K562 (cell line): ENCODE results near the gene VENTX. TPM values are rescaled to one million over a fixed set of nuclear protein-coding genes. Genes with fewer than 3 reads are reported as not detected.

Source experiments
- AFF4 ChIP-seq: sonication (generic); formaldehyde crosslinking; IDR thresholded peaks from 2 replicates; pipeline ENCODE4 v1.8.0; 2023; ENCODE audit warnings: mild to moderate bottlenecking, missing genetic modification reagents
- CC2D1A ChIP-seq: fragments of 450-650 bp; IDR thresholded peaks from 2 replicates; pipeline ENCODE4 v1.6.1; 2017; ENCODE audit warnings: mild to moderate bottlenecking
- CREB5 ChIP-seq: fragments of 250-450 bp; sonication (Bioruptor Pico); IDR thresholded peaks from 2 replicates; pipeline ENCODE4 v1.5.0; 2020; ENCODE audit warnings: mild to moderate bottlenecking
- DDX20 ChIP-seq: fragments of 450-650 bp; IDR thresholded peaks from 2 replicates; pipeline ENCODE4 v1.6.1; 2016; ENCODE audit warnings: missing genetic modification characterization, low read depth, mild to moderate bottlenecking, missing compliant biosample characterization, moderate library complexity
- MEF2A ChIP-seq: IDR thresholded peaks from 2 replicates; pipeline ENCODE4 v1.6.1; 2011; ENCODE audit warnings: low read depth, mild to moderate bottlenecking, low read length, moderate library complexity; ENCODE audit not compliant: control insufficient read depth
- PHF20 ChIP-seq: fragments of 450-650 bp; IDR thresholded peaks from 2 replicates; pipeline ENCODE4 v1.6.1; 2018; ENCODE audit not compliant: partially characterized antibody
- RAD21 ChIP-seq, 2 experiments: fragments of 250-450 bp in 1 of 2; fragments of 450-650 bp in 1 of 2; sonication (Bioruptor Pico) in 1 of 2; formaldehyde crosslinking in 1 of 2; IDR thresholded peaks in 1 of 2; conservative IDR thresholded peaks in 1 of 2; 2 replicates each; pipeline versions ENCODE4 v1.4.0 to v1.8.0; 2020 to 2022; ENCODE audit warnings: mild to moderate bottlenecking in 2 of 2, moderate library complexity in 1 of 2
- SMARCB1 ChIP-seq: IDR thresholded peaks from 2 replicates; pipeline ENCODE4 v1.6.1; 2011; ENCODE audit warnings: improper control_type of control experiment, low read depth; ENCODE audit not compliant: insufficient read length
- TAF9B ChIP-seq: fragments of 450-650 bp; IDR thresholded peaks from 2 replicates; pipeline ENCODE4 v1.6.1; 2018; ENCODE audit warnings: mild to moderate bottlenecking; ENCODE audit not compliant: partially characterized antibody
- TARDBP ChIP-seq: fragments of 450-650 bp; IDR thresholded peaks from 2 replicates; pipeline ENCODE4 v1.6.1; 2016
- ZNF184 ChIP-seq: sonication (generic); formaldehyde crosslinking; IDR thresholded peaks from 2 replicates; pipeline ENCODE4 v1.5.0; 2020; ENCODE audit warnings: missing genetic modification reagents
- ZNF445 ChIP-seq: fragments of 250-450 bp; sonication (Bioruptor Pico); IDR thresholded peaks from 2 replicates; pipeline ENCODE4 v1.4.0; 2020; ENCODE audit warnings: low read depth, mild to moderate bottlenecking, moderate library complexity
- ZNF766 ChIP-seq: fragments of 200-800 bp; sonication (Bioruptor generic); conservative IDR thresholded peaks from 2 replicates; pipeline ENCODE4 v1.6.1; 2016; ENCODE audit warnings: missing genetic modification characterization, missing compliant biosample characterization
- polyA plus RNA-seq, 8 experiments: library from polyadenylated mRNA; depleted of rRNA in 4 of 8; stranded (reverse) in 5 of 8; unstranded in 3 of 8; fragments of >200 nt; fragmentation: Nextera tagmentation in 2 of 8; fragmentation: Illumina TruSeq in 1 of 8; extraction: Ambion mirVana in 2 of 8; extraction: Trizol in 1 of 8; gene quantifications; 2 replicates each; pipeline versions ENCODE4 v1.2.1 to v1.2.3, GENCODE V29; 2011 to 2014; ENCODE audit warnings: inconsistent platforms in 1 of 8, missing spikeins in 1 of 8
- total RNA-seq, 7 experiments: library from RNA; depleted of rRNA in 6 of 7; stranded (reverse); fragments of >200 nt in 6 of 7; fragmentation: Illumina TruSeq in 2 of 7; extraction: Trizol in 2 of 7; gene quantifications; 2 replicates each; pipeline versions ENCODE4 v1.2.1 to v1.2.3, GENCODE V29; 2011 to 2021; ENCODE audit warnings: low replicate concordance in 1 of 7

VENTX gene
- total and polyA plus RNA-seq, 9 of the 15 experiments (the other 6 are each of a cell fraction or from before 2014, with no cell fraction given): 0.07 to 0.70 (median 0.20) TPM; not detected in 1

GRCh38 chr10:133274751-133275683 lies 37.4 kb downstream of the VENTX start (continued):
- no peak for TF ChIP-seq MEF2A
- no peak for TF ChIP-seq ZNF766 (CRISPR knock-in tag)
- no peak for TF ChIP-seq ZNF445 (CRISPR knock-in tag)
- no peak for TF ChIP-seq CREB5
- TF ChIP-seq TAF9B: no peak
- no peak for TF ChIP-seq DDX20 (tag)
- no peak for TF ChIP-seq TARDBP
- TF ChIP-seq RAD21 (CRISPR knock-in tag; conservative IDR thresholded peaks at IDR 0.05 in 1 of 2, IDR thresholded peaks at IDR 0.05 in 1 of 2): no peak
- TF ChIP-seq SMARCB1: no peak
- no peak for TF ChIP-seq ZNF184 (CRISPR knock-in tag)
- 0 out of 2 replicates have a peak, but pooled peaks have one; percentile 26 for TF ChIP-seq AFF4 (CRISPR knock-in tag)
- TF ChIP-seq PHF20: no peak
- TF ChIP-seq CC2D1A: no peak
- TF ChIP-seq, all 486 proteins: peak for 23
